GM06990 (cell line): ENCODE data around the gene TEC.

Source experiments
- DNase-seq: peaks from one replicate; pipeline ENCODE4 v3.0.0-alpha.2; 2011; ENCODE audit not compliant: insufficient read length; ENCODE audit errors: extremely low read depth
- H3K27me3 ChIP-seq: replicated peaks from 2 replicates; pipeline ENCODE4 v1.6.0; 2011; ENCODE audit warnings: low read length; ENCODE audit not compliant: control insufficient read depth, insufficient read depth
- H3K36me3 ChIP-seq: 2 replicates; pipeline ENCODE4 v1.5.1; 2011; ENCODE audit warnings: low read length; ENCODE audit not compliant: control insufficient read depth, insufficient read depth
- H3K4me3 ChIP-seq: replicated peaks from 2 replicates; pipeline ENCODE4 v1.5.1; 2011; ENCODE audit warnings: low read depth, mild to moderate bottlenecking, control low read depth, low read length
- CTCF ChIP-seq: IDR thresholded peaks from 2 replicates; pipeline ENCODE4 v1.5.1; 2011; ENCODE audit warnings: low read length, control low read depth, mild to moderate bottlenecking, inconsistent platforms; ENCODE audit not compliant: insufficient read depth, poor library complexity, severe bottlenecking

TEC gene

DNA sequence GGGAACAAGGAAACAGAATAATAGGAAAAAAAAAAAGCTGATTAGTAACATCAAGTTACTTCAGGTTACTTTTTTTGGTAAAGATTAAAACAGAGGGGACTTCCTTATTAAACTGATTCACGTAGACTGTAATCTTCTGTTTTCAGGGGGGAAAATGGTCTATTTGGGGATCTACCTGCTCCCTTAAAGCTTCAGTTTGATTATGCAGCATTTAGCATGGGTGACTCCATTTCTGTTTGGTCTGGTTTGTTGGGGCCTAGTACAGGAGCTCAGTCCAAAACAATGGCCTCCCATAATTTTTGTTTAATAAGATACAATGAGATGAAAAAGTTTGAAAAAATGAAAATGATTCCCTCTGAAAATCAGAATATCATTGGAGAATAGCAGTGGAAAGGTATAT lies 34.6 kb downstream of the TEC start:
- H3K36me3 ChIP-seq, result no peaks in the 10 kb centered on the region
- DNase-seq, result no peak
- no peaks in the 10 kb centered on the region for H3K27me3 ChIP-seq
- H3K4me3 ChIP-seq, result no peak overlapping the region
- no peak for TF ChIP-seq CTCF

DNA sequence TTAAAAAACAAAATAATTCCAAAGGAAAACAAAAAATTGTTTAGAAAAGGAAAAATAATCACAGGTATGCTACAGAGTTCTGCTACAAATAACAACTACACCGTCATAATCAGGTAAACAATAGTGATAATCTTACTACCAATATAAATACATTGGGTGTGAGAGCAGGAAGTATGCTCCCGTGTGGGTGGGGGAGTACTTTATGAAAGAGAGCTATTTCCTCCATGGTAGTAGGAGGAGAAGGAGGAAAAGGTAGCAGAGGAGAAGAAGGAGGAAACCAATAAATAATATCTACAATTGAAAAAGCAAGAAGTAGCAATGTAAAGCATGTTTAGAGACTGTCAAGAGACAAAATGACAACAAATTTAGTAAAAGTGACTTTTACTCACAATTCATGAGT lies 35.1 kb downstream of the TEC start:
- no peaks in the 10 kb centered on the region for H3K27me3 ChIP-seq
- no peak for TF ChIP-seq CTCF
- DNase-seq, result no peak
- no peaks in the 10 kb centered on the region for H3K36me3 ChIP-seq
- H3K4me3 ChIP-seq, result no peak overlapping the region

DNA sequence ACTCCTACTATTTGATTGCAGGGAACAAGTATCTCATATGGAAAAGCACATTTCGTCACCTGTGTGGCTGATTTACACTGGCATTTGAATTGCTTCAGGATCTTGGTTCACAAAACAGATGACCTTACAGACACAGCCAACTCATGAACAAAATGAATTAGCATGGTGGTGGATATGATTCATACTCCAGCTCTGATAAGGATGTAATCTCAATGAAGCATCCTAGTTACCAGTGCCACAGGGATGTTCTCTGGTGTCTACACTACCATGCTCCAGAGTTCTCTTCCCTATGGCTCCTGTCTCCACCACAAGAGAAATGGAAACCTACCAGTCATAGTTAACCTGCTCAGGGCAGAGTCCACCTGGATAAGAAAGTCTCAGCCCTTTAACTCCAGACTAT lies 40.7 kb downstream of the TEC start:
- no peak for DNase-seq
- Histone ChIP-seq H3K27me3 (no peaks in the 10 kb centered on the region), H3K4me3 (no peak overlapping the region), H3K36me3 (peaks cover 5% of the 10 kb centered on the region)
- TF ChIP-seq CTCF, result no peak

DNA sequence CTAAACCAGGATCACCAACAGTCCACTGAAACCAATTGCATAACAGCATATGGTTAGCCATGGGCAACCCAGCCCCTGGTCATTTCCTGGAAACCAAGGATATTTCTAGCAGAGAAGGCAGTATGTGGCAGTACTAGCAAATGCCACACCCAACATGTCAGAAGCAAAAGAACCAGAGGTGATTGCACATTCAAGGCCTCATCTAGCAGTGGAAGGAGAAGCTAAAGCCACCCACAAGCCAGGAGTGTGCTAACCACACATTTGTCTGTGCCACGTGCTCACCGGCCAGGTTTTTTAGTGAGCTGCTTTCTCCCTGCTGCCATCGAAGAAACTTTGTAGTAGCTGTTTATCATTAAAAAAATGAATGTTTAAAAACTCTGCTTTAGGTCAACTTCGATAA lies 42.0 kb downstream of the TEC start:
- TF ChIP-seq CTCF, result no peak
- Histone ChIP-seq H3K36me3 (peaks cover 6% of the 10 kb centered on the region), H3K4me3 (no peak overlapping the region), H3K27me3 (no peaks in the 10 kb centered on the region)
- no peak for DNase-seq

- TF ChIP-seq CTCF, result no peak
- H3K4me3 ChIP-seq, result no peak overlapping the region
- peaks cover 6% of the 10 kb centered on the region for H3K36me3 ChIP-seq
- H3K27me3 ChIP-seq, result no peaks in the 10 kb centered on the region
- no peak for DNase-seq
Observed at GRCh38 chr4:48226199-48226598, 43.4 kb downstream of the TEC start.

- H3K4me3 ChIP-seq, result no peak overlapping the region
- no peaks in the 10 kb centered on the region for H3K27me3 ChIP-seq
- TF ChIP-seq CTCF, result no peak
- peaks cover 6% of the 10 kb centered on the region for H3K36me3 ChIP-seq
- DNase-seq, result no peak
Observed at GRCh38 chr4:48225368-48226141, 44.1 kb downstream of the TEC start.
